Stimulated activated CD4-positive, alpha-beta T cell treated with anti-CD3 and anti-CD28 coated beads, Interleukin-15, amount 100 ng/mL, for 48 hours (primary cell): ENCODE data around the gene LATS1.
A peak's percentile ranks its signal among the peaks of the same experiment; 100 is the strongest.

Experiments
- DNase-seq, 2 donors: peaks; one replicate each; pipeline ENCODE4 v3.0.0-alpha.2; 2020; ENCODE audit warnings: low read depth in 2 of 2

Gene LATS1

GRCh38 chr6:149660028-149660427, 57.9 kb downstream of the LATS1 start:
- no peak for DNase-seq

GRCh38 chr6:149657441-149657840, 60.5 kb downstream of the LATS1 start:
- no peak for DNase-seq

GRCh38 chr6:149651056-149651455, 66.8 kb downstream of the LATS1 start:
- no peak for DNase-seq

- peak; percentile 79 to 89 for DNase-seq
Observed at GRCh38 chr6:149648148-149649145, 69.5 kb downstream of the LATS1 start, which contains the start of gene KATNA1. Gene KATNA1, minus strand, starts transcription at chr6:149648714. Its CDS starts 10,167 bp downstream, at chr6:149638547.

GRCh38 chr6:149646599-149646998, 71.3 kb downstream of the LATS1 start:
- DNase-seq: no peak

GRCh38 chr6:149642829-149643580, 74.9 kb downstream of the LATS1 start:
- DNase-seq: no peak

GRCh38 chr6:149636124-149636523, 81.8 kb downstream of the LATS1 start:
- no peak for DNase-seq

GRCh38 chr6:149634315-149634714, 83.6 kb downstream of the LATS1 start:
- DNase-seq: no peak

- DNase-seq: no peak
Observed at GRCh38 chr6:149628875-149629510, 88.9 kb downstream of the LATS1 start.

GRCh38 chr6:149627672-149628071, 90.2 kb downstream of the LATS1 start:
- no peak for DNase-seq

GRCh38 chr6:149615805-149616204, 102.1 kb downstream of the LATS1 start:
- DNase-seq: no peak

GRCh38 chr6:149614337-149614736, 103.6 kb downstream of the LATS1 start:
- no peak for DNase-seq

- DNase-seq: no peak
Observed at GRCh38 chr6:149608381-149608982, 109.4 kb downstream of the LATS1 start.
